Measurements from ENCODE around the gene PIEZO2.

Gene PIEZO2

DNA sequence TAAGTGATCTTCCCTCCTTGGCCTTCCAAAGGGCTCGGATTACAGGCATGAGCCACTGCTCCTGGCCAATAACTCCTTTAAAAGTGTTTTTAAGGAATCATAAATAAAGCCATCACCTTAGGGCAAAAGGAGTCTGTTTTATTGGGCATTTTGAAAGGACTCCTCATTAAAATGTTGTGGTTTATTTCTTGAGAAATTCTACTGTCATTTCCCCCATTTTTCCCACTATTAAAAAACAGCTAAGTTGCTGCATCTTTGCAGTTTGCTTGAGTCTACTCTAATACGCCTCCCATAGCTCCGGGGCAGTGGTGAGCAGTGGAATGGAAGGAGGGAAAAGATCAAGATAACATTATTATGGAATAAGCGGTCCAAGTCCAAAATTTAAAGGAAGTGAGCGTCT, 293.2 kb downstream of the PIEZO2 start:
- TF ChIP-seq, protein P1, sequence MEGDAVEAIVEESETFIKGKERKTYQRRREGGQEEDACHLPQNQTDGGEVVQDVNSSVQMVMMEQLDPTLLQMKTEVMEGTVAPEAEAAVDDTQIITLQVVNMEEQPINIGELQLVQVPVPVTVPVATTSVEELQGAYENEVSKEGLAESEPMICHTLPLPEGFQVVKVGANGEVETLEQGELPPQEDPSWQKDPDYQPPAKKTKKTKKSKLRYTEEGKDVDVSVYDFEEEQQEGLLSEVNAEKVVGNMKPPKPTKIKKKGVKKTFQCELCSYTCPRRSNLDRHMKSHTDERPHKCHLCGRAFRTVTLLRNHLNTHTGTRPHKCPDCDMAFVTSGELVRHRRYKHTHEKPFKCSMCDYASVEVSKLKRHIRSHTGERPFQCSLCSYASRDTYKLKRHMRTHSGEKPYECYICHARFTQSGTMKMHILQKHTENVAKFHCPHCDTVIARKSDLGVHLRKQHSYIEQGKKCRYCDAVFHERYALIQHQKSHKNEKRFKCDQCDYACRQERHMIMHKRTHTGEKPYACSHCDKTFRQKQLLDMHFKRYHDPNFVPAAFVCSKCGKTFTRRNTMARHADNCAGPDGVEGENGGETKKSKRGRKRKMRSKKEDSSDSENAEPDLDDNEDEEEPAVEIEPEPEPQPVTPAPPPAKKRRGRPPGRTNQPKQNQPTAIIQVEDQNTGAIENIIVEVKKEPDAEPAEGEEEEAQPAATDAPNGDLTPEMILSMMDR (IDR thresholded peaks at IDR 0.05; ENCODE audit: extremely low read depth, missing control alignments), result no peak
- DNase-seq (ENCODE audit: low spot score), result no peak

- TF ChIP-seq, protein P1 (IDR thresholded peaks at IDR 0.05; ENCODE audit: extremely low read depth, missing control alignments), result no peak
- DNase-seq (ENCODE audit: low spot score), result no peak
These were observed 296.7 kb downstream of the PIEZO2 start for GRCh38 chr18:10852385-10853303.

- peak; percentile 46 for DNase-seq (ENCODE audit: low spot score)
- TF ChIP-seq, protein P1 (IDR thresholded peaks at IDR 0.05; ENCODE audit: extremely low read depth, missing control alignments), result peak; percentile 28
These were observed 297.5 kb downstream of the PIEZO2 start for GRCh38 chr18:10851824-10852319.

DNA sequence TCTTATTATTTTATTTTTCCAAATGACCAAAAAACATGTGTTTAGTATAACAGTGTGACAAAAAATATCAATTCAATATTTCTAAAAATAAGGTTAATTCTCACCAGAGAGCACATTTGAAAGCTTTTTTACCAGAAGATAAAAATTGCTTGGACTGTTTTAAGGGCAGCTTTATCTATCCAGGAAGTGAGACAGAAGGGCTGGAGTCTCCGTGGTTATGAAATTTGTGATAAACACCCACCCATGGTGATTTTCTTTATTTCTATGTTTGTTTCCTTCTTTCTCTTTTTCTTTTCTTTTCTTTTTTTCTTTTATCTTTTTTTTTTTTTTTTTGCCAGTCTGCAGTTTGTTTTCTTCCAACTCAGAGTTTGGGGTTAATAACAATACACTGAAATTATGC, 298.5 kb downstream of the PIEZO2 start:
- TF ChIP-seq, protein P1 (IDR thresholded peaks at IDR 0.05; ENCODE audit: extremely low read depth, missing control alignments), result no peak
- no peak for DNase-seq (ENCODE audit: low spot score)

DNA sequence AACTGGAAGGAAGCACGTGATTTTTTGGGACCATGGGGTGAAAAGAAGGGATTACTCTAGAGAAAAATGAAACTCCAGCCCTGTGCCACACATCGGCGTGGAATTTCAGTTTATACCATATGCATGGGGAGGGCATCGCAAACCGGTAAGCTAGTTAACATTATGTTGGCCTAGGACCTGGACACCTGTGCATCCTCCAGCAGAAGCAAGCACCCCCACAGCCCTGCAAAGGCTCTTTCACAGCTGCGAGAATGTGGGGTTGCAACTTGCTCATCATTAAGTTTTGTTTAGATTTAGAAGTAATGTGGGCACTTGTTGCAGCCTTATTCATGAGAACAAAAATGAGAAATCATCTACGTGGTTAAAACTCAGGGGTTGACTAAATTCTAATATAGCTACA, 299.2 kb downstream of the PIEZO2 start:
- DNase-seq (ENCODE audit: low spot score), result no peak
- TF ChIP-seq, protein P1 (IDR thresholded peaks at IDR 0.05; ENCODE audit: extremely low read depth, missing control alignments), result no peak

DNA sequence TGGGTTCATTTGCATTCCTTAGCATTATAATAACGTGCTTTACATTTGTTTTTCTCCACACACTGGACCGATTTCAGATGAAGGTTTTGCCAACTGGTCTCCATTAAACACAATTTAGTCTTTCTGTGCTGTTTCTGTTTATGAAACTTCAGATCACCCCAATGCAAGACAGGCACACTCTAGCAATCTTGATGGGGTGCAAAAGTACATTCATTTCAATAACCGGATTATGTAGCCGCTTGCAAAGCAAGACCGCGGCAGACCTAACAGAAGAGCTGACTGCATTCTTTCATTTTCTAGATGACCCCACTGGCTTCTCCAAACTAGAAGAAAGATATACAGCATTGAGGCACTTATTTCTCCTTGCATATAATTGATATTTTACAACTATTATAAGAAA, 301.5 kb downstream of the PIEZO2 start:
- no peak for DNase-seq (ENCODE audit: low spot score)
- TF ChIP-seq, protein P1 (IDR thresholded peaks at IDR 0.05; ENCODE audit: extremely low read depth, missing control alignments), result no peak

GRCh38 chr18:10847408-10847790, 302.0 kb downstream of the PIEZO2 start:
- TF ChIP-seq, protein P1 (IDR thresholded peaks at IDR 0.05; ENCODE audit: extremely low read depth, missing control alignments), result no peak
- DNase-seq (ENCODE audit: low spot score), result no peak
